ENCODE measurements around the gene HEATR3. TPM values are rescaled to one million over a fixed set of nuclear protein-coding genes. Genes with fewer than 3 reads are reported as not detected.
A peak's percentile ranks its signal among the peaks of the same experiment; 100 is the strongest.
"Not testable (repeated sequence)": the region's sequence is repeated elsewhere in the genome, so short reads cannot be mapped to it uniquely, and the experiment has no call there.

HEATR3 gene
- polyA plus RNA-seq, 4 donors: 18.4 to 23.5 (median 22.4) TPM

- DNase-seq (ENCODE audit: low read depth in 4 of 4, low spot score in 2 of 4): peak in 1 of 4 donors; percentile 5
These were observed 28.1 kb downstream of the HEATR3 start for GRCh38 chr16:50093607-50094539.

GRCh38 chr16:50096791-50097190 is 31.0 kb downstream of the HEATR3 start:
- no peak for DNase-seq (ENCODE audit: low read depth in 4 of 4, low spot score in 2 of 4)

GRCh38 chr16:50099957-50100648 is 34.3 kb downstream of the HEATR3 start:
- no peak for DNase-seq (ENCODE audit: low read depth in 4 of 4, low spot score in 2 of 4)

- DNase-seq (ENCODE audit: low read depth in 4 of 4, low spot score in 2 of 4): no peak
These were observed 36.4 kb downstream of the HEATR3 start for GRCh38 chr16:50102051-50102746.

- DNase-seq (ENCODE audit: low read depth in 4 of 4, low spot score in 2 of 4): no peak
These were observed 38.0 kb downstream of the HEATR3 start for GRCh38 chr16:50103764-50104163.

- no peak for DNase-seq (ENCODE audit: low read depth in 4 of 4, low spot score in 2 of 4)
These were observed 48.8 kb downstream of the HEATR3 start for GRCh38 chr16:50114357-50115129.

GRCh38 chr16:50120711-50121110 is 54.9 kb downstream of the HEATR3 start:
- DNase-seq (ENCODE audit: low read depth in 4 of 4, low spot score in 2 of 4): no peak

GRCh38 chr16:50121278-50121677 is 55.5 kb downstream of the HEATR3 start:
- no peak for DNase-seq (ENCODE audit: low read depth in 4 of 4, low spot score in 2 of 4)

GRCh38 chr16:50121721-50122445 is 56.1 kb downstream of the HEATR3 start:
- no peak for DNase-seq (ENCODE audit: low read depth in 4 of 4, low spot score in 2 of 4)

GRCh38 chr16:50123417-50123816 is 57.6 kb downstream of the HEATR3 start:
- DNase-seq (ENCODE audit: low read depth in 4 of 4, low spot score in 2 of 4): no peak

- no peak for DNase-seq (ENCODE audit: low read depth in 4 of 4, low spot score in 2 of 4)
These were observed 59.0 kb downstream of the HEATR3 start for GRCh38 chr16:50124769-50125168.

- DNase-seq (ENCODE audit: low read depth in 4 of 4, low spot score in 2 of 4): no peak
These were observed 60.4 kb downstream of the HEATR3 start for GRCh38 chr16:50126183-50126582.

GRCh38 chr16:50132571-50132970 is 66.8 kb downstream of the HEATR3 start:
- not testable (repeated sequence) for DNase-seq (ENCODE audit: low read depth in 4 of 4, low spot score in 2 of 4)

- no peak for DNase-seq (ENCODE audit: low read depth in 4 of 4, low spot score in 2 of 4)
These were observed 67.4 kb downstream of the HEATR3 start for GRCh38 chr16:50133214-50133613.

- no peak for DNase-seq (ENCODE audit: low read depth in 4 of 4, low spot score in 2 of 4)
These were observed 70.6 kb downstream of the HEATR3 start for GRCh38 chr16:50136399-50136798.

GRCh38 chr16:50137268-50137667 is 71.5 kb downstream of the HEATR3 start:
- no peak for DNase-seq (ENCODE audit: low read depth in 4 of 4, low spot score in 2 of 4)

GRCh38 chr16:50139580-50139979 is 73.8 kb downstream of the HEATR3 start:
- DNase-seq (ENCODE audit: low read depth in 4 of 4, low spot score in 2 of 4): no peak

- DNase-seq (ENCODE audit: low read depth in 4 of 4, low spot score in 2 of 4): no peak
These were observed 78.4 kb downstream of the HEATR3 start for GRCh38 chr16:50144211-50144610.

Measured in left renal cortex interstitium (tissue), 4 donors.